AG04449 (cell line): ENCODE data around the gene MECP2.

Source experiments
- CTCF ChIA-PET: fragments of 350-600 bp; formaldehyde crosslinking; extraction: SDS; loops from one replicate; lab custom pipeline; 2021; ENCODE audit warnings: antibody characterized with exemption; lab: Yijun Ruan, JAX
- POLR2A ChIA-PET: fragments of 400-600, 350-600 bp; formaldehyde crosslinking; extraction: SDS; loops from one replicate; lab custom pipeline; 2020; ENCODE audit warnings: antibody characterized with exemption, inconsistent platforms; lab: Yijun Ruan, JAX
- DNase-seq: peaks from one replicate; pipeline ENCODE4 v3.0.0-alpha.2; 2010; ENCODE audit warnings: low read depth, low spot score
- H3K4me3 ChIP-seq: 2 replicates; pipeline ENCODE4 v1.5.1; 2011; ENCODE audit warnings: low read depth, mild to moderate bottlenecking, control low read depth, low read length
- CTCF ChIP-seq: IDR thresholded peaks from one replicate; pipeline ENCODE4 v1.5.1; 2011; ENCODE audit warnings: mild to moderate bottlenecking, moderate library complexity, low read length, control low read depth, inconsistent platforms; ENCODE audit not compliant: insufficient read depth; ENCODE audit errors: missing control alignments

Gene MECP2

GRCh38 chrX:154029439-154029838 is 68.1 kb downstream of the MECP2 start:
- CTCF ChIA-PET: interaction anchor here (1.5 kb wide), 1 partner anchor 10 kb away, joined by 4 read pairs; no protein-coding TSS in a partner anchor
- H3K4me3 ChIP-seq: no peak overlapping the region

DNA sequence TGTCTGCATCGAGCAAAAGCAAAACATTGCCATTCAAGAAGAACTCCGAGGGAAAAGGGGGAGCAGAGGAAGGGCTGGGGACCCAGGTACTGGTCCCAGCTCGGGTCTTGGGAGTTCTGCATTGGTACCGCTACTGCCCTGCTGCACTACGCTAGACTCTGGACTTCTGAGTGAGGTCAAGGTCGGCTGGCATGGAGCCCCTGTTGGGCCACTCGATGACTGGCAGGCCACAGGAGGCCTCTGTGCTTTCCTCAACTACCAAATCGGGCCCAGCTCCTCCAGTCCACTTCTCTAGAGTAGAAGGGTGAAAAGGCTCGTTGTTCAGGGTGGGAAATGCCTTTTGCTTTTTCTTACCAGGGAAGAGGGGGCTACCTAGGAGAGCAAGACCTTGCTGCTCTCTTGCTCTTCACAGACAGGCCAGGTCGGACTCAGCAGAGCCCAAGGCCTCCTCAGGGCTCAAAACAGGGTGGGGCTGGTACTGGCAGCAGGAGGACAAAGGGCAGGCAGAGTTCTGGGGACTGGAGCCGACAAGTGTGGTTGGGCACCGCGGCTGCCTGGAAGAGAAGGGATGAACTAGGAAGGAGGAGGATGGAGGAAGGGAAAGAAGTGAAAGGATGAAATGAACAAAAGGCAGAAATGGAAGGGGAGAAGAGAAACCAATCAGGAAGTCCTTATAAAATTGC is 68.9 kb downstream of the MECP2 start:
- CTCF ChIA-PET: interaction anchor here (1.1 to 3.9 kb wide), 2 partner anchors 15 to 20 kb away, joined by 3 to 18 read pairs; no protein-coding TSS in a partner anchor
- POLR2A ChIA-PET: no interaction called here
- no peak overlapping the region for H3K4me3 ChIP-seq
- no peak for TF ChIP-seq CTCF
- no peak for DNase-seq

More at GRCh38 chrX:154029439-154029838, 68.1 kb downstream of the MECP2 start:
- no peak for TF ChIP-seq CTCF
- no peak for DNase-seq
- POLR2A ChIA-PET: no interaction called here

DNA sequence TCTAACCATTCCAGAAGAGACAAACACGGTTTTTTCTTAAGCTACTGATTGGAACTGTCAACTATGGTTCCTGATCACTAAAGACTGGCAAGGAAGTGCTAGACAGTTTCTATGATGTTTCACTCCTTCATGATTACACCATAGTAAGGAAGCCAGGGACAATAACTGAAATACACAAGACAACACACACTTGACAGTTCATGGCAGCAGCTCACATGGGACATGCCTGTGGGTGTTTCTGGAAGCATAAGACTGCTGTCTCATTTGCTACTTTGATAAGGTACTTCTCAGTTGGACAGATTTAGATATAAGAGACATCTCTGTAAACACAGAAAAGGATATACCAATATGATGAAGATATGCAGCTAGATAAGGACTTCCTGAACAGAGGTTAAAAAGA is 69.5 kb downstream of the MECP2 start:
- ChIA-PET CTCF (interaction anchor here (0.8 to 3.9 kb wide), 3 partner anchors 15 to 20 kb away, joined by 3 to 18 read pairs (median 3); no protein-coding TSS in a partner anchor), POLR2A (no interaction called here)
- no peak for TF ChIP-seq CTCF

GRCh38 chrX:154027022-154027402 is 70.5 kb downstream of the MECP2 start:
- no peak for TF ChIP-seq CTCF
- no peak for DNase-seq
- H3K4me3 ChIP-seq: no peak overlapping the region
- ChIA-PET CTCF (interaction anchor here (1.0 to 3.9 kb wide), 2 partner anchors 11 to 14 kb away, joined by 5 to 18 read pairs; no protein-coding TSS in a partner anchor), POLR2A (no interaction called here)

More for the DNA sequence above, 69.5 kb downstream of the MECP2 start:
- no peak for DNase-seq
- no peak overlapping the region for H3K4me3 ChIP-seq

GRCh38 chrX:154026136-154027021 is 71.1 kb downstream of the MECP2 start:
- POLR2A ChIA-PET: no interaction called here
- no peak for TF ChIP-seq CTCF
- no peak overlapping the region for H3K4me3 ChIP-seq
- DNase-seq: no peak
- CTCF ChIA-PET: interaction anchor here (1.0 to 3.9 kb wide), 2 partner anchors 10 to 13 kb away, joined by 5 to 18 read pairs; no protein-coding TSS in a partner anchor
